ENCODE results near the gene AKR7A2. TPM values are rescaled to one million over a fixed set of nuclear protein-coding genes. Genes with fewer than 3 reads are reported as not detected.
"Not testable (repeated sequence)": the region's sequence is repeated elsewhere in the genome, so short reads cannot be mapped to it uniquely, and the experiment has no call there.

AKR7A2 gene
- total RNA-seq, 3 donors from 2014 or later = 19.2 to 26.3 (median 20.5) TPM

- H3K27me3 Mint-ChIP-seq (ENCODE audit: low read depth) = no peaks in the 10 kb centered on the region
- no peak overlapping the region for H3K4me3 Mint-ChIP-seq
- peaks cover 15% of the 10 kb centered on the region for H3K36me3 Mint-ChIP-seq (ENCODE audit: insufficient read depth)
- H3K4me1 Mint-ChIP-seq (ENCODE audit: low read depth) = peaks cover 10% of the 10 kb centered on the region
- no peaks in the 10 kb centered on the region for H3K9me3 Mint-ChIP-seq
- ATAC-seq (no peak), DNase-seq (no peak)
These were observed 51.5 kb downstream of the AKR7A2 start for GRCh38 chr1:19260211-19261138.

GRCh38 chr1:19258353-19258752 lies 53.6 kb downstream of the AKR7A2 start:
- Mint-ChIP-seq H3K4me3 (no peak overlapping the region), H3K9me3 (no peaks in the 10 kb centered on the region), H3K4me1 (ENCODE audit: low read depth) (peaks cover 16% of the 10 kb centered on the region), H3K36me3 (ENCODE audit: insufficient read depth) (peaks cover 18% of the 10 kb centered on the region), H3K27me3 (ENCODE audit: low read depth) (no peaks in the 10 kb centered on the region)
- no peak for ATAC-seq
- DNase-seq = no peak

- ATAC-seq (peak; percentile 24 to 33), DNase-seq (no peak)
- H3K27me3 Mint-ChIP-seq (ENCODE audit: low read depth) = no peaks in the 10 kb centered on the region
- peaks cover 24% of the 10 kb centered on the region for H3K36me3 Mint-ChIP-seq (ENCODE audit: insufficient read depth)
- H3K9me3 Mint-ChIP-seq = no peaks in the 10 kb centered on the region
- peak overlapping the region; percentile 43 for H3K4me3 Mint-ChIP-seq
- peaks cover 23% of the 10 kb centered on the region for H3K4me1 Mint-ChIP-seq (ENCODE audit: low read depth)
These were observed 54.6 kb downstream of the AKR7A2 start for GRCh38 chr1:19257178-19257914.

GRCh38 chr1:19256301-19256700 lies 55.6 kb downstream of the AKR7A2 start:
- not testable (repeated sequence) for H3K27me3 Mint-ChIP-seq (ENCODE audit: low read depth); ATAC-seq; H3K4me3 Mint-ChIP-seq; H3K9me3 Mint-ChIP-seq; DNase-seq
- Mint-ChIP-seq H3K4me1 (ENCODE audit: low read depth) (peaks cover 26% of the 10 kb centered on the region), H3K36me3 (ENCODE audit: insufficient read depth) (peaks cover 27% of the 10 kb centered on the region)

GRCh38 chr1:19255288-19255687 lies 56.7 kb downstream of the AKR7A2 start:
- H3K27me3 Mint-ChIP-seq (ENCODE audit: low read depth) = no peaks in the 10 kb centered on the region
- peaks cover 27% of the 10 kb centered on the region for H3K36me3 Mint-ChIP-seq (ENCODE audit: insufficient read depth)
- no peak for DNase-seq
- no peak for ATAC-seq
- no peak overlapping the region for H3K4me3 Mint-ChIP-seq
- H3K4me1 Mint-ChIP-seq (ENCODE audit: low read depth) = peaks cover 31% of the 10 kb centered on the region
- no peaks in the 10 kb centered on the region for H3K9me3 Mint-ChIP-seq

- Mint-ChIP-seq H3K9me3 (no peaks in the 10 kb centered on the region), H3K4me3 (no peak overlapping the region), H3K27me3 (ENCODE audit: low read depth) (no peaks in the 10 kb centered on the region), H3K36me3 (ENCODE audit: insufficient read depth) (peaks cover 26% of the 10 kb centered on the region), H3K4me1 (ENCODE audit: low read depth) (peaks cover 33% of the 10 kb centered on the region)
- ATAC-seq (no peak), DNase-seq (no peak)
These were observed 57.5 kb downstream of the AKR7A2 start for GRCh38 chr1:19254416-19254815.

Other genes with a start within 250 kb of the AKR7A2 start
- 100 to 1,000 TPM; 102 to 123 (median 108) TPM for gene UBR4, start 101.9 kb downstream of the AKR7A2 start, total RNA-seq
- 10 to 100 TPM; 74.8 to 79.6 (median 77.0) TPM for gene EMC1, start 60.6 kb downstream of the AKR7A2 start, total RNA-seq
- gene MRTO4, start 60.3 kb downstream of the AKR7A2 start, total RNA-seq = 100 to 1,000 TPM; 199 to 231 (median 207) TPM
- gene AKR7A3, start 23.4 kb downstream of the AKR7A2 start, total RNA-seq = 1 to 10 TPM in 2 of 3 donors, under 1 TPM in 1; 0.53 to 1.3 (median 1.0) TPM
- 1 to 10 TPM; 2.8 to 4.3 (median 3.6) TPM for gene SLC66A1, start 182 bp upstream of the AKR7A2 start, total RNA-seq
- gene CAPZB, start 173.4 kb upstream of the AKR7A2 start, total RNA-seq = 100 to 1,000 TPM; 262 to 285 (median 264) TPM